Measurements from ENCODE around the gene HSDL2.

HSDL2 gene

GRCh38 chr9:112408275-112408674 lies 28.4 kb downstream of the HSDL2 start:
- TF ChIP-seq ZFP3 (CRISPR knock-in tag; IDR thresholded peaks at IDR 0.05), result no peak
- TF ChIP-seq RARB (CRISPR knock-in tag; IDR thresholded peaks at IDR 0.05), result no peak
- TF ChIP-seq CSDC2 (CRISPR knock-in tag; IDR thresholded peaks at IDR 0.05), result no peak
- TF ChIP-seq ZNF70 (CRISPR knock-in tag; IDR thresholded peaks at IDR 0.05), result no peak
- TF ChIP-seq ZNF565 (CRISPR knock-in tag; conservative IDR thresholded peaks at IDR 0.05; ENCODE audit: low read depth), result no peak
- TF ChIP-seq ARNTL (CRISPR knock-in tag; IDR thresholded peaks at IDR 0.05; ENCODE audit: borderline replicate concordance, low read depth), result no peak
- no peak for TF ChIP-seq BACH2 (CRISPR knock-in tag; IDR thresholded peaks at IDR 0.05; ENCODE audit: borderline replicate concordance)
- TF ChIP-seq, protein P1, sequence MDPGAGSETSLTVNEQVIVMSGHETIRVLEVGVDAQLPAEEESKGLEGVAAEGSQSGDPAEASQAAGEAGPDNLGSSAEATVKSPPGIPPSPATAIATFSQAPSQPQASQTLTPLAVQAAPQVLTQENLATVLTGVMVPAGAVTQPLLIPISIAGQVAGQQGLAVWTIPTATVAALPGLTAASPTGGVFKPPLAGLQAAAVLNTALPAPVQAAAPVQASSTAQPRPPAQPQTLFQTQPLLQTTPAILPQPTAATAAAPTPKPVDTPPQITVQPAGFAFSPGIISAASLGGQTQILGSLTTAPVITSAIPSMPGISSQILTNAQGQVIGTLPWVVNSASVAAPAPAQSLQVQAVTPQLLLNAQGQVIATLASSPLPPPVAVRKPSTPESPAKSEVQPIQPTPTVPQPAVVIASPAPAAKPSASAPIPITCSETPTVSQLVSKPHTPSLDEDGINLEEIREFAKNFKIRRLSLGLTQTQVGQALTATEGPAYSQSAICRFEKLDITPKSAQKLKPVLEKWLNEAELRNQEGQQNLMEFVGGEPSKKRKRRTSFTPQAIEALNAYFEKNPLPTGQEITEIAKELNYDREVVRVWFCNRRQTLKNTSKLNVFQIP (CRISPR knock-in tag; IDR thresholded peaks at IDR 0.05; ENCODE audit: borderline replicate concordance, low read depth), result no peak
- no peak for TF ChIP-seq PPARA (CRISPR knock-in tag; IDR thresholded peaks at IDR 0.05; ENCODE audit: borderline replicate concordance)
- no peak for TF ChIP-seq ESRRG (CRISPR knock-in tag; IDR thresholded peaks at IDR 0.05)
- no peak for TF ChIP-seq ZNF8 (CRISPR knock-in tag; IDR thresholded peaks at IDR 0.05)
- no peak for ATAC-seq

DNA sequence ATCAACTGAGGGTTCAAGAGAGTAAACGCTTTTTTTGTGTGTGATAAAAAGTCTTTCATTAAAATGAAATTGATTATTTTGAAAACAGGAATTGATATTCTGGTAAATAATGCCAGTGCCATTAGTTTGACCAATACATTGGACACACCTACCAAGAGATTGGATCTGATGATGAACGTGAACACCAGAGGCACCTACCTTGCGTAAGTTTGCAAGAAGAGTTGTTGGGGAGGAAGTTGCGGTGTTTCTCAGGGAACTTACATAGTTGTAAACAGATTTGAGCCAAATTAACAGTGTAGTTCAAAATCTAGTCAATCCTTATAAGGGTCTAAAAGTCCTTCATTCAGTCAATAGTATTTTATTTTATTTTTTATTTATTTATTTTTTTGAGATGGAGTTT lies 28.9 kb downstream of the HSDL2 start:
- no peak for TF ChIP-seq OSR1 (CRISPR knock-in tag; IDR thresholded peaks at IDR 0.05)
- TF ChIP-seq ZFP3 (CRISPR knock-in tag; IDR thresholded peaks at IDR 0.05), result no peak
- TF ChIP-seq, protein P2, sequence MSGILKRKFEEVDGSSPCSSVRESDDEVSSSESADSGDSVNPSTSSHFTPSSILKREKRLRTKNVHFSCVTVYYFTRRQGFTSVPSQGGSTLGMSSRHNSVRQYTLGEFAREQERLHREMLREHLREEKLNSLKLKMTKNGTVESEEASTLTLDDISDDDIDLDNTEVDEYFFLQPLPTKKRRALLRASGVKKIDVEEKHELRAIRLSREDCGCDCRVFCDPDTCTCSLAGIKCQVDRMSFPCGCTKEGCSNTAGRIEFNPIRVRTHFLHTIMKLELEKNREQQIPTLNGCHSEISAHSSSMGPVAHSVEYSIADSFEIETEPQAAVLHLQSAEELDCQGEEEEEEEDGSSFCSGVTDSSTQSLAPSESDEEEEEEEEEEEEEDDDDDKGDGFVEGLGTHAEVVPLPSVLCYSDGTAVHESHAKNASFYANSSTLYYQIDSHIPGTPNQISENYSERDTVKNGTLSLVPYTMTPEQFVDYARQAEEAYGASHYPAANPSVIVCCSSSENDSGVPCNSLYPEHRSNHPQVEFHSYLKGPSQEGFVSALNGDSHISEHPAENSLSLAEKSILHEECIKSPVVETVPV (CRISPR knock-in tag; IDR thresholded peaks at IDR 0.05), result no peak
- TF ChIP-seq CSDC2 (CRISPR knock-in tag; IDR thresholded peaks at IDR 0.05), result no peak
- no peak for TF ChIP-seq ARNTL (CRISPR knock-in tag; IDR thresholded peaks at IDR 0.05; ENCODE audit: borderline replicate concordance, low read depth)
- TF ChIP-seq PPARA (CRISPR knock-in tag; IDR thresholded peaks at IDR 0.05; ENCODE audit: borderline replicate concordance), result no peak
- no peak for TF ChIP-seq ESRRG (CRISPR knock-in tag; IDR thresholded peaks at IDR 0.05)
- no peak for TF ChIP-seq ISL1 (CRISPR knock-in tag; IDR thresholded peaks at IDR 0.05)
- no peak for TF ChIP-seq ZFP30 (CRISPR knock-in tag; IDR thresholded peaks at IDR 0.05)
- TF ChIP-seq BACH2 (CRISPR knock-in tag; IDR thresholded peaks at IDR 0.05; ENCODE audit: borderline replicate concordance), result no peak
- TF ChIP-seq TCF4 (CRISPR knock-in tag; IDR thresholded peaks at IDR 0.05; ENCODE audit: borderline replicate concordance), result no peak
- no peak for ATAC-seq

DNA sequence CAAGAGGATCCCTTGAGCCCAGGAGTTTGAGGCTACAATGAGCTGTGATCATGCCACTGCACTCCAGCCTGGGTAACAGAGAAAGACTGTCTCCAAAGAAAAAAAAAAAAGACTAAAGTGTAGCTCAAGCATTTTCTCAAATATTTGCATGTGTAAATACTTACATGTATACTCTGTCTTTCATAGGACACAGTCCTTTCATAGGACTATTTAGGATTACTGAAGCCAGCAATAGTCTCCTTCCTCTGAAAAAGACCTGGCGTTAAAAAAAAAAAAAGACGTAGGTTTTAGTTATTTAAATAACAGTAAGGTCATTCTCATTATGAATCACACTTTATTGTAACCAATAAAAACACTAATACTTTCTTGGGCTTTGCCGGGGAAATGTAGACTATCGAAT lies 29.9 kb downstream of the HSDL2 start:
- no peak for ATAC-seq
- TF ChIP-seq ZC3H10 (CRISPR knock-in tag; IDR thresholded peaks at IDR 0.05) (no peak), OSR1 (CRISPR knock-in tag; IDR thresholded peaks at IDR 0.05) (no peak), GLIS3 (CRISPR knock-in tag; IDR thresholded peaks at IDR 0.05) (no peak), ZFP3 (CRISPR knock-in tag; IDR thresholded peaks at IDR 0.05) (no peak), ZNF565 (CRISPR knock-in tag; conservative IDR thresholded peaks at IDR 0.05; ENCODE audit: low read depth) (no peak), ARNTL (CRISPR knock-in tag; IDR thresholded peaks at IDR 0.05; ENCODE audit: borderline replicate concordance, low read depth) (no peak), SNAI2 (CRISPR knock-in tag; IDR thresholded peaks at IDR 0.05) (no peak), PPARA (CRISPR knock-in tag; IDR thresholded peaks at IDR 0.05; ENCODE audit: borderline replicate concordance) (no peak), TCF4 (CRISPR knock-in tag; IDR thresholded peaks at IDR 0.05; ENCODE audit: borderline replicate concordance) (no peak), TOX (CRISPR knock-in tag; IDR thresholded peaks at IDR 0.05; ENCODE audit: borderline replicate concordance) (no peak)
- TF ChIP-seq, protein P2 (CRISPR knock-in tag; IDR thresholded peaks at IDR 0.05), result no peak
- TF ChIP-seq, protein P3, sequence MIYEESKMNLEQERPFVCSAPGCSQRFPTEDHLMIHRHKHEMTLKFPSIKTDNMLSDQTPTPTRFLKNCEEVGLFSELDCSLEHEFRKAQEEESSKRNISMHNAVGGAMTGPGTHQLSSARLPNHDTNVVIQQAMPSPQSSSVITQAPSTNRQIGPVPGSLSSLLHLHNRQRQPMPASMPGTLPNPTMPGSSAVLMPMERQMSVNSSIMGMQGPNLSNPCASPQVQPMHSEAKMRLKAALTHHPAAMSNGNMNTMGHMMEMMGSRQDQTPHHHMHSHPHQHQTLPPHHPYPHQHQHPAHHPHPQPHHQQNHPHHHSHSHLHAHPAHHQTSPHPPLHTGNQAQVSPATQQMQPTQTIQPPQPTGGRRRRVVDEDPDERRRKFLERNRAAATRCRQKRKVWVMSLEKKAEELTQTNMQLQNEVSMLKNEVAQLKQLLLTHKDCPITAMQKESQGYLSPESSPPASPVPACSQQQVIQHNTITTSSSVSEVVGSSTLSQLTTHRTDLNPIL (CRISPR knock-in tag; IDR thresholded peaks at IDR 0.05; ENCODE audit: low read depth), result no peak
- TF ChIP-seq, protein P4, sequence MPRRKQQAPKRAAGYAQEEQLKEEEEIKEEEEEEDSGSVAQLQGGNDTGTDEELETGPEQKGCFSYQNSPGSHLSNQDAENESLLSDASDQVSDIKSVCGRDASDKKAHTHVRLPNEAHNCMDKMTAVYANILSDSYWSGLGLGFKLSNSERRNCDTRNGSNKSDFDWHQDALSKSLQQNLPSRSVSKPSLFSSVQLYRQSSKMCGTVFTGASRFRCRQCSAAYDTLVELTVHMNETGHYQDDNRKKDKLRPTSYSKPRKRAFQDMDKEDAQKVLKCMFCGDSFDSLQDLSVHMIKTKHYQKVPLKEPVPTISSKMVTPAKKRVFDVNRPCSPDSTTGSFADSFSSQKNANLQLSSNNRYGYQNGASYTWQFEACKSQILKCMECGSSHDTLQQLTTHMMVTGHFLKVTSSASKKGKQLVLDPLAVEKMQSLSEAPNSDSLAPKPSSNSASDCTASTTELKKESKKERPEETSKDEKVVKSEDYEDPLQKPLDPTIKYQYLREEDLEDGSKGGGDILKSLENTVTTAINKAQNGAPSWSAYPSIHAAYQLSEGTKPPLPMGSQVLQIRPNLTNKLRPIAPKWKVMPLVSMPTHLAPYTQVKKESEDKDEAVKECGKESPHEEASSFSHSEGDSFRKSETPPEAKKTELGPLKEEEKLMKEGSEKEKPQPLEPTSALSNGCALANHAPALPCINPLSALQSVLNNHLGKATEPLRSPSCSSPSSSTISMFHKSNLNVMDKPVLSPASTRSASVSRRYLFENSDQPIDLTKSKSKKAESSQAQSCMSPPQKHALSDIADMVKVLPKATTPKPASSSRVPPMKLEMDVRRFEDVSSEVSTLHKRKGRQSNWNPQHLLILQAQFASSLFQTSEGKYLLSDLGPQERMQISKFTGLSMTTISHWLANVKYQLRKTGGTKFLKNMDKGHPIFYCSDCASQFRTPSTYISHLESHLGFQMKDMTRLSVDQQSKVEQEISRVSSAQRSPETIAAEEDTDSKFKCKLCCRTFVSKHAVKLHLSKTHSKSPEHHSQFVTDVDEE (CRISPR knock-in tag; IDR thresholded peaks at IDR 0.05), result no peak

All from SK-N-SH treated with all-trans-retinoic acid at 6 μM for 48 hours (cell line).